Right ventricle myocardium inferior (tissue), 1 donor: ENCODE measurements around the gene TSSK2. TPM values are rescaled to one million over a fixed set of nuclear protein-coding genes. Genes with fewer than 3 reads are reported as not detected.

Experiments used
- ATAC-seq: fragments of 200-7000 bp; cut with Tn5 transposase; one replicate; pipeline ENCODE4 v1.9.1; 2020; ENCODE audit warnings: mild to moderate bottlenecking, moderate library complexity
- DNase-seq: peaks from one replicate; pipeline ENCODE4 v3.0.0; 2021; ENCODE audit errors: missing footprints
- intact Hi-C: fragments of 100-400 bp; cut with DNase I; formaldehyde crosslinking; loops from one replicate; pipeline ENCODE4 v1.11.0; 2022
- total RNA-seq: library from RNA; stranded (reverse); fragmentation: NEBNext Ultra II Directional; extraction: Animal tissue kit (Norgen Biotek cat#: 25700); gene quantifications from one replicate; pipeline ENCODE4 v1.2.1, GENCODE V29; 2021
- donor health status: DM: no; HTN: yes; CAD: no; lungs with severe emphysema.

Gene TSSK2
- total RNA-seq, 1 donor from 2014 or later, result not detected

DNA sequence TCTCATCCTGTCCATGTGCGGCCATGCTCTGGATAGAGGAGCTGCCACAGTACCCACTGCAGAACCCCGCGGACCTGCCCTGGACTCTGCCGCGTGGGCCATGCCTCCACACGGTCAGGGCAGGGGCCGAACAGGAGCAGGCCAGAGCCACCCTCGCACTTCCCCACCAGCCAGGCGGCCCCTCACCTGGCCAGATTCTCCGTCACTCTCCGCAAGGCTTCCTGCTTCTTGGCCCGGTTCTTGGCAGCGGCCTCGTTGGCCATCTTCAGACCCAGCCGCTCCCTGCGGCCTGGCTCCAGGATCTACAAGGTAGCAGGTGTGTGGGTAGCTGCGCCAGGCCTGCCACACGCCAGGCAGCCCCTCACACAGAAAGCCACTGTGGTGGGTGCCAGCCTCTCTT is 3.8 kb downstream of the TSSK2 start:
- ATAC-seq (no peak), DNase-seq (peak; percentile 63)
- intact Hi-C loops, result no loop called here

DNA sequence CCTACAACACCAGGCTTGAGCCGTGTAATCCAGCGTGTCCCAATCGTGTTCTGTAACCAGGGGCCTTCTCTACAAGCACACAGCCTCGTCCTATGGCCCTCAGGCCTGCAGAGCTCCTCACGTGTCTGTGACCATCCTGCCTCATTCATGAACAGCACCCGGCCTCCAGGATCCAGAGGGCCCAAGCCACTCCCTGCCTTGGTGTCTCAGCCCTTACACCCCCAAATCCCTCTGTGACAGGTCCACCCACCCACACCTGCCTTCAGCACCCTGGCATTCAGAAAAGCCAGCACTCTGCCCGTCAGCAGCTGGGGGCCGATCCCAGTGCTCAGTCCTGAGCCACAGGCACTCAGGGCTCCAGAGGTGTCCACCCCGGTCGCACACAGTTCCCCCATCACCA is 5.8 kb downstream of the TSSK2 start:
- intact Hi-C loops, result no loop called here
- peak; percentile 8 for DNase-seq
- ATAC-seq, result no peak

DNA sequence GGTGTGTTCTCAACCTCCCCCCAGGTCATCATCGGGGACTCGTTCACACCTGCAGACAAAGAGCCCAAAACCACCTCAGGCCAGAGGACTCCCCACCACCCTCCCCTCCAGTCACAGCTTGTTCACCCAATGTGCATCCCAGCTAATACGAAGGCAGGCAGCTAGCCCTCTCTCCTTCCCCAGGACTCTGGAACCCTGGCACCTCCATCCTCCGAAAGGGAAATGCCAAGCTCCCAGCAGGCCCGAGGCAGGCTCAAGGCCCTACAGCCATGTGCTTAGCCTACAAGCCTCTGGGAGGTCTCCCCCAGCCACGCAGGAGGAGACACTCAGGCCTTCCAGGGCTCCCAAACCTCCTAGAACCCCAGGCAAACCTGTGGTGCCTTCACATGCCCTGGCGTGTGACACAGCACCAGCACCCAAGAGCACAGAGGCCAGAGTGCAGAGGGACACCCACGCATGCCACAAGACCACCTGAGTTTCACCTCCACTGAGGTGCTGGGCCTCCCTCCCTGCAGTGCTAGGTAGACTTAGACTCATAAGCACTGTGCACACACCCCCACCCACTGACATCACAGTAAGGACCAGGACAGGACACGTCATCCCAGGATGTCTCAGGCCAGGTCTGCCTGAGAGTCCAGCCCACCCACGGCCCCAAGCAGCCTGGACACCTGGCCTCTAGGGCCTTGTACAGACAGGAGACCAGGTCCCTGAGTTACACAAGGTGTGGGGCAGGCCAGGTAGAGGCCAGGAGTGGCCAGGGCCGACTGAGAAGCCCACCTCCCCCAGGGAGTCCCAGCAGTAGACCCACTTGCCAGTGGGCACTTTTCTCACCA is 6.5 kb downstream of the TSSK2 start:
- ATAC-seq (no peak), DNase-seq (peak; percentile 37)
- intact Hi-C loops, result no loop called here

DNA sequence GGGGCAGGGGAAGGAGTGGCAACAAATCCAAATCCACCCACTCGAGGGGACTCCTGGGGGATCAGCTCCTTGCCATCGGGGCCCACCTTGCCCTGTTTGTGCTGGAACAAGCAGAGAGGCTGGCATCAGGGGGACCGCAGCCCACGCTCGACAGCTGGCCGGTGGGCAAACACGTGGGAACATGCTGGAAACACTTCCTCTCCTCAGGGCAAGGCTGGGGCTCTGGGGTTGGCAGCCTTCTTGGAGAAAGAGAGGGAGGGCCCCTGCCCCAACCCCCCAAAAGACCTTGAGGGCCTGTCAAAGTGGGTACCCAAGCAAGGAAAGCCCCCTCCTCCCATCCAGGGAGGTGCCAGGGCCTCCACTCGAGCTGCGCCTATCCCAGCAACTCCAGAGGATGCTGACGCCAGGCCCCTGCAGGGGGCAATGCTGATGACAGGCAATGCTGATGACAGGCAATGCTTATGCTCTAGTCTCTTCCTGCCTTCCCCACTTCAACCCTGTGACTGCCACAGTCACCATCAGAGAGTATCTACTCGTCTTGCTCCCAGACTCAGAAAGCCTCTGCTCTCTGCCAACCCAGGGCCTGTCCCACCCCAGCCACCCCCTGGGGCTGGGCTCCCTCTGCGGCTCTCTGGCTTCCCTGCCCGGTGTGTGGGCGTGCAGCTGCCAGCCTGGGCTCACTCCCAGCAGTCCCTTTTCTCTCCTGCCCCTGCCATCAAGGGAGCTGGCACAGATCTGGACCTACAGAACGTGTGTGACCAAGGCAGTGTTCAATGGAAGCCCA is 7.3 kb downstream of the TSSK2 start:
- DNase-seq (peak; percentile 44), ATAC-seq (no peak)
- intact Hi-C loops, result no loop called here

DNA sequence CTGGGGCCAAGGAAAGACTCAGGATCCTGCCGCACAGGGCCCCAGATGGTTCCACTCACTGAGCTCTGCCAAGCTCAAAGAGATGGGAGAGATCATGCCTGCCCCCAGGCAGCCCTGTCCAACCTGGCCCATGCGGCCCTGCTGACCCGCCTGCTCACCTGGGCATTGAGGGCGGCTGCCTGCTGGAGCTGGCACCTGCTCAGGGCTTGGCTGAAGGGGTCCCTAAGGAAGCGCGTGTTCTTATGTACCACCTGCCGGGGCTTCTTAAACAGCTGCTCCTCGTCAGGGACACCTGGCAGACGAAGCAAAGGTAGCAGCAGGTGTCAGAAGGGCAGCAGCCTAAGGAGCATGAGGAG is 7.9 kb downstream of the TSSK2 start:
- intact Hi-C loops, result no loop called here
- no peak for ATAC-seq
- DNase-seq, result no peak

DNA sequence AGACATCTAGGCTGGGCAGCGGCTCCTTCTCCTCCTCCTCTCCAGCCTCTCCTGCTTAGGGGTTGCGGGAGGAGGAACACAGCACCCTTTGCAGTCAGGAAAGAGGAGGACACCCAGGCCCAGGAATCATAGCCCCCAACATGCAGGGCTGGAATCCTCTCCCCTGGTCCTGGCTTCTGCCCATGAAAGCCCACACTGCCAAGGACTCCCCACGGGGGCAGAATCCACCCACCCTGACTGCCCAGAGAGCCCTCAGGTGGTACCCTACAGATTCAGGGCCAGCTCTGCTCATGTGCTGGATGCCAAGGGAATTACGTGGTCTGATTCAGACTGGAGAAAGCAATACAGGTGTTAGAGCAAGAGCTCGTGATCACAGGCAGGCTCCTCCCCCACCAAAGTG is 8.9 kb downstream of the TSSK2 start:
- intact Hi-C loops, result loop anchor here (10.0 kb wide), 1 partner anchor 295 kb away; the partner anchor contains the start of genes HIRA and MRPL40
- DNase-seq (peak; percentile 37), ATAC-seq (no peak)

DNA sequence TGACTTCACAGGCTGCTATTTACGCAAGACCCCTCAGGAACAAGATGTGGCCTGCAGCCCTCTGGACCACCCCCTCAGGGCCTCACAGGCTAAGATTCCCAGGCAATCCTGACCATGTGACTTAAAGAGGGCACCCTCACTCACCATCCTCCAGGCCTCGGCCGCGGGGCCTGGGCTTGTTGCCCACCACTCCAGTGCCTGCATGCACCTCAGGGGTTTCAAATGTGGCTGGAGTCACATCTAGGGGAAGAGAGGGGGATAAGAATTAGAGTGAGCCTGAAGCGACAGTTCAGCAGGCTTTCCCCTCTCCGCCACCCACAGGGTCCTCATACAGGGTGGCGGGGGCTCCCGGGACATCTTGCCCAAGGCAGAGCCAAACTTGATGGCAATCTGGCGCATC is 11.3 kb downstream of the TSSK2 start:
- intact Hi-C loops, result loop anchor here (10.0 kb wide), 1 partner anchor 292 kb away; the partner anchor contains the start of genes HIRA and MRPL40
- DNase-seq (peak; percentile 44), ATAC-seq (no peak)

DNA sequence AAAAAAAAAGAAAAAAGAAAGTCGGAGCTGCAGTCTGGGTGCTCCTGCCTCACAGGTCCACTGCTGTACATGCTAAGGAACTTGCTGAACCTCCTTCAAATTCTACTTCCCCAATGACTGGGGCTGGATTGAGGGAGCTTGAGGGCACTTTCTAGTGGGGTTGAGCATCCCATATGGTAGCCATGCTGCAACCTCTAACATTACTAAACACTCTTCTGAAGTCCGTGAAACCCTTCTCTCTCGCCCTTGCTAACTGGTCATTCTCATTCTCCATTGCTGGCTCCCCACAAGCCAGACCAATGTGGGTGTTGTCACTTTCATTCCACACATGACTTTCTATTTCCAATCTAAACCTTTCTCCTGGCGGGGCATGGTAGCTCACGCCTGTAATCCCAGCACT is 12.1 kb downstream of the TSSK2 start:
- DNase-seq (no peak), ATAC-seq (no peak)
- intact Hi-C loops, result loop anchor here (10.0 kb wide), 1 partner anchor 292 kb away; the partner anchor contains the start of genes HIRA and MRPL40

DNA sequence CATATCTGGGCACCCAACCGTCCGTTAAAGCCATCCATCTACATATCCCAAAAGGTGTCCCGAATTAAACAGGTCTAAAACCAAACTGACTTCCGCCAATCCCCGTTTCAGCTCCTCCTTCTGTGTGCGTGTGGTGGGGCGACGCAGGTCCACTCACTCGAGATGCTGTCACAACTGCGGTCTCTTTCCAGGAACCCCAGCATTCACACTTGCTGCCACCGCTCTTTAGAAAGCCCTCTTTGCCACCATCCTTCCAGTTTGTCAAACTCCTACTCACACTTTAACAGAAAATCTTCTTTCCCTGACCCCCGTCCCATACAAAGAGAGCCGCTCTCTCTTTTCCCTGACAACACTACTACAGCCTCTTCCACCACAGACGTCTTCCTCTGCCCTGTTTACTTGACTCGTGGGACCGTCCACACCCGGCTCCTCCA is 12.9 kb downstream of the TSSK2 start:
- ATAC-seq, result no peak
- intact Hi-C loops, result loop anchor here (2.0 to 10.0 kb wide), 3 partner anchors 35 to 487 kb away; partner anchors contain the start of genes HIRA, MRPL40 and SLC25A1
- DNase-seq, result no peak

DNA sequence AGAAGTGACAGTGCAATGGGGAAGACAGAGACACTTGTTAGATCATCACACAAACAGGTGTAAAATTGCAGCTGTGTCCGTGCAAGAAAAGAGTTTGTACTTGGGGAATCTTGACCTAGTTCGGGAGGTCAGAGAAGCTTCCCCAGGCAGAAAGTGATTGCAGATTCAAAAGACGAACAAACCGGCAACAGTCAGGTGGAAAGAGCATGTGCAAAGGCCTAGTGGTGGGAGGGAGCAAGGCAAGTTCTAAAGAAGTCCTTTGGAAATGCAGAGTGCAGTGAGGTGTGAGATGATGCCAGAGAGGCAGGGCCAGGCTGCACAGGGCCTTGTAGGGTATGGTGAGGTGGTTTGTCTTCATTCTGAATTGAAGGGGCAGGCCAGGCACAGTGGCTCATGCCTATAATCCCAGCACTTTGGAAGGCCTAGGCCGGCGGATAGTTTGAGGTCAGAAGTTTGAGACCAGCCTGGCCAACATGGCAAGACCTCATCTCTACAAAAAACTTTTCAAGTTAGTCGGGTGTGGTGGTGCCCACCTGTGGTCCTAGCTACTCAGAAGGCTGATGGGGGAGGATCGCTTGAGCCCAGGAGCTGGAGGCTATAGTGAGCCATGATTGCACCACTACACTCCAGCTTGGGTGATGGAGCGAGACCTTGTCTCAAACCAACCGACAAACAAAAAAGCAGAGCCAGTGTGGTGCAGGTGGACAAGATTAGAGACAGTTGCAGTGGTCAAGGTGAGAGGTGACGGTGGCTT is 15.3 kb downstream of the TSSK2 start:
- DNase-seq (peak; percentile 70), ATAC-seq (no peak)
- intact Hi-C loops, result loop anchor here (10.0 kb wide), 1 partner anchor 288 kb away; the partner anchor contains the start of genes HIRA and MRPL40

DNA sequence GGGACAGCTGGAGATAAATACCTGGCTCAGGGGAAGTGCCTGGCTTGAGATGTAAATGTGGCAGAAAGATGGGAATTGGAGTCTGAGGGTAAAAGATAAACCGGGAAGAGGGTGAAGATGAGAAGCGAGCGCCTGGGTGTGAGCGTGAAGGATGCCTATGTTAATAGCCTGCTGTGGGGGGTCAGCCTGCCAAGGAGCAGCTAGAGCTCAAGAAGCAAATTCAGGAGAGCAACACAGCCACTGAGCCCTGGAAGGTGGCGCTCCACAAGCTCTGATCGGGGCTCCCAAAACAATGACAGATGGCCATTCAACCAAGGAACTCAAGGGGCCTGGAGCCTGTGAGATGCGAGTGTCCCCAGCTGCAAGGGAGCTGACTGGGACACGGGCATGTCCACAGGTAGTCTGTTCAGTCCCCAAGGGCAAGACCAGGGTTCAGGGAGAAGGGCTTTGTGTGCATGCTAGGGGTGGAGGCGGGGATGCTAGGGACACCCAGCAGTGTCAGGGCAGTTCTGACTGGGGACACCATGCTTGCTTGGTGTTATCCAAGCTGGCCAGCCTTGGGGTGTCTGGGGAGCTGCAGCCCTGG is 16.2 kb downstream of the TSSK2 start:
- ATAC-seq (no peak), DNase-seq (peak; percentile 53)
- intact Hi-C loops, result loop anchor here (10.0 kb wide), 1 partner anchor 288 kb away; the partner anchor contains the start of genes HIRA and MRPL40

DNA sequence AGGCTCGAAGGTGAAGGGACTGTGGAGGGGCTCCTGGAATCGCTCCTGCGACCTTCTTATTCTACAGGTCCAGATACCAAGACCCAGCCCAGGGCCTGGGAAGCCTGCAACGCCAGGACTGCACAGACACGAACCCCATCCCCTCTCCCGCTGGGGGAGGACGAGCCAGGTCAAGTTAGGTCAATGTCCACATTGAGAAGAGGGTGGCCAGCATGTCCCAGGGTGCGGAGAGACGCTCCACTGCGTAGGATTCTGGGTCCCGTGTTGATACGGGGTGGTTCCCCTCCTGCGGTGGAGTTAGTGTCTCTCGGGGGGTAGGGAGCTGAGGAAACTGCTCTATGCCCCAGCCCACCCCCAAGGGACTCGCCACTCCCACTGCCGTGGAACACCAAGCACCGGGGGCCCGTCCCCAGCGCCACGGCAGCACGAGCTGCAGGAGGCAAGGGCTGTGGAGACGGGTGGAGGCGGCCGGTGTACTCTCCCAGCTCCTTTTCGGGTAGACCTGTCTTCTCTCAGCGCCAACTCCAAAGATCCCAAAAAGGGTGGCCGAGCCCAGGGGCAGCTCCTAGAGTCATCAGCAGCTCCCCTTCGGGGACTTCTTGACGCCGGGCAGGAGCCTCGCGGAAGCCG is 17.4 kb downstream of the TSSK2 start:
- intact Hi-C loops, result loop anchor here (10.0 kb wide), 1 partner anchor 286 kb away; the partner anchor contains the start of genes HIRA and MRPL40
- ATAC-seq, result no peak
- peak; percentile 35 for DNase-seq

DNA sequence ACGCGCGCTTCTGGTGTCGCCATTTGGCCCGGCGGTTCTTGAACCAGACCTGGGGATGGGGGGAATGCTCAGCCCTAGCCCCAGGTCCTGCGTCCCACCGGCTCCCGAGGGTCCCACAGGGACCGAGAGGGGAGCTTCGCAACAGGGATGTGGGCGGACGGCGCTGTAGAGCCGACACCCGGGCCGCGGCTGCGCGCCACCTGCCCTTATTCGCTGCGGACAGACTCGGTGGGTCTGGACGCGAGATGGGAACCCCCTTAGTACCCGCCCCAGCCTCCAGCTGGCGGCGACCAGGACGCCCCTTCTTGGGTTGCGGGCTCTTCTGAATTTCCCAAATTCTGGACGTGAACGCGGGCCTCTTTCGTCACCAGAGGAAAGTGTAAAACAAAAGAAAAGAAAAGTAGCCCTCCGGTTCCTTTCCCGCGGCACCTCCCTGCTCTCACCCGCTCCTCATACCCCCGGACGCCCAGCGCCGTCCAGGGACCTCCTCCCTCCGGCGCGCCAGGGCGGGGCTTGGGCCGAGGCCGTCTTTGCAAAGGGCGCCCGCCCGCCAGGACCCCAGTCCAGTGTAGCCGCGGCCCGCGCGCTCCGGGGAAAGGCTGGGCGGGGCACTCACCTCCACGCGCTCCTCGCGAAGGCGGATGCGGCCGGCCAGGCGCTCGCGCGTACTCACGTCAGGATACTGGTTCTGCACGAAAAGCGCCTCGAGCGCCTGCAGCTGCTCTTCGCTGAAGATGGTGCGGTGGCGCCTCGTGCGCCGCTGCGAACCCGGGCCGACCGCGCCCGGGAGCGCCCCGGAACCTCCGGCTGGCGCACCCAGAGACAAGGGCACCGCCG is 18.2 kb downstream of the TSSK2 start:
- intact Hi-C loops, result loop anchor here (10.0 kb wide), 1 partner anchor 286 kb away; the partner anchor contains the start of genes HIRA and MRPL40
- ATAC-seq, result no peak
- DNase-seq, result peak; percentile 43

DNA sequence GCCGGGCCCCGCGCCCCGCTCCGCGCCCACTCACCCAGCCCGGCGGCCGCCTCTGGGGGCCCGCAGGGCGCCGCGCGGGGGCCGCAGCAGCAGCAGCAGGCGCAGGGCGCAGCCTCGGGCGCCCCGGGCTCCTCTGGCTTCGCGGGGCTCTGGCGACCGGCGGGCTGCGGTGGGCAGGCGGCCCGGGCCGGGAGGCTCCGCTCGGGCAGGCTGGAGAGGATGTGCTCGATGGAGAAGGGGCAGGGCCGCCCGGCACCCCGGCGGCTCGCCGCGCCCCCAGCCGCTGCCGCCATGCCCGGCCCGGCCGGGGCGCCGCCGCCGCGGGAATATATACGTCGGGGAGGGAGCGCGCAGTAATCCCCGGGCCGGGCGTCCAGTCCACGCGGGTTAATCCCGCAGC is 18.9 kb downstream of the TSSK2 start, which contains the start of gene GSC2:
Gene GSC2, minus strand, starts transcription at position 302 of the 400 bp plus-strand sequence. Its CDS starts 9 bp downstream, at position 293.
- intact Hi-C loops, result loop anchor here (10.0 kb wide), 1 partner anchor 285 kb away; the partner anchor contains the start of genes HIRA and MRPL40
- ATAC-seq (no peak), DNase-seq (peak; percentile 61)

DNA sequence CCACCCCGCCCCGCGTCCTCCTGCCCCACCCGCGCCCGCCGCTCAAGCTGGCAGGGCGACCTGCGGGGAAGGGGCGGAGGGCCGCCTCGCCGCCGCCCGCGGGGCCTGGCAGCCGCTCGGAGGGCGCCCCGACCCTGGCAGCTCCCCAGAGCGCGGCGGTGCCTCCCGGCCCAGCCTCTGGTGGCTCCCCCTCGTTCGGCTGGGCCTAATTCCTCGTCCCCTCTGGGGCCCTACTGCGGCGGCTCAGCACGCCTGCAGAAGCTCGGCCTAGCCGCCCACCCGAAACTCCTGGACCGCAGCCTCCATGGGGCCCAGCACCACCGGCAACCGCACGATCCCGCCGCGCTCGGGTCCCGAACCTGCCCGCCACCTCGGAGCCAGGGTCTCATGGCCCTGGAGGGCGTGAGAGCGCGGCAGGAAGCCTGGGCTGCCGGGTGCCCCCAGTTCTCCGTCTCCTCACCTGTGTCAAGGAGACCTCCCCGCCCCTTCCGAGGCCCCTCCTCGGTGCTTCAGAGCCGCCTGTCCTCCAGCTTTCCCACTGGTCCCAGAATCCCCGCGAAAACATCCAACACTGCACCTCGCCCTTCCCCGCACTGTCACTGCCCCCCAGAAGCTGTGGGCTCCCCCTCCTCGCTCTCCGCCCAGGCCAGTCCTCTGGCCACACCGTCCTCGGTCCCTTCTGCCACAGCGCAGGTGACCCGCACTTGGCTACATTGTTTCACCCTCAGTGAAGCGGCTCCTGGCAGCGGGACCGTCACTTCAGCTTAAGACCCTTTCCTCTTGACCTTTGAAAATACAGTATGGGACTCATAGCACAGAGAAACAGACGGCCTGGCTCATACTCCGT is 19.6 kb downstream of the TSSK2 start:
- DNase-seq, result peak; percentile 62
- no peak for ATAC-seq
- intact Hi-C loops, result no loop called here
